ENCODE measurements around the gene CNOT11. TPM values are rescaled to one million over a fixed set of nuclear protein-coding genes. Genes with fewer than 3 reads are reported as not detected.

Gene CNOT11
- 10 to 100 TPM; 56.7 to 59.7 TPM for total RNA-seq

DNA sequence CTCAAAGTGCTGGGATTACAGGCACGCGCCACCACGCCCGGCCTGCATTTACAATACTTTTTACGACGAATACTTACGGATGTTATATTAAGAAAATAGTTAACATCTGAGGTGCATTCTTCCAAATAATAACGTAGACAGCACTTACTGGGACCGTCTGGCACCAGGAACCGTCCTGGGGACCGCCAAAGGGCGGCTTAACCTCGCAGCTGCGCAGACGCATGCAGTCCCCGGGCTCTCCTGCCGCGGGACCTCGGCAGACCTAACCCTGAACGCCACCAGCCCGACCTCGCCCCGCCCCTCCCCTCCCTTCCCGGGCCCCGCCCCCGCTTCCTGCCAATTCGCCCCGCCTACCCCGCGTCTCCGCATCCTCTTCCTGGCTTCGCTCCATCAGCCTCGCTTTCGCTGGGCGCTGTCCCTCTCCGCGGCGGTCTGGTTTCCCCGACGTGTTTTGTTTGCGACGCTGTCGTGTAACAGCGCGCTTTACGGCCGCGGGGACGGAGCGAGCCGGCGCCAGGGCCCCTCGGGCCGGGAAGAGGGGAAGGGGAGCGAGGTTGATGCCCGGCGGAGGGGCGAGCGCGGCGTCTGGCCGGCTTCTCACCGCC lies at the start of gene CNOT11:
TSS of gene CNOT11 (plus strand) at position 479 of the 605 bp plus-strand sequence. CDS start at position 558, 79 bp downstream.
- intact Hi-C loops (cut with micrococcal nuclease): loop anchor here (5.0 kb wide), 1 partner anchor 55 kb away; the partner anchor contains the start of gene RNF149
- Mint-ChIP-seq H3K4me1 (ENCODE audit: low read depth) (peaks cover 40% of the 10 kb centered on the region), H3K4me3 (peak within 1 kb of the TSS; percentile 88), H3K36me3 (ENCODE audit: low read depth) (peaks cover 23% of the 10 kb centered on the region), H3K27ac (peak within 1 kb of the TSS; percentile 91), H3K27me3 (no peaks in the 10 kb centered on the region), H3K9me3 (no peaks in the 10 kb centered on the region)
- ATAC-seq (peak; percentile 89), DNase-seq (peak; percentile 99)
- ChIA-PET CTCF (interaction anchor here (0.6 to 4.1 kb wide), 18 partner anchors 9 to 657 kb away, joined by 3 to 23 read pairs (median 4); partner anchors contain the start of genes RNF149 and TBC1D8), POLR2A (interaction anchor here (0.6 to 4.8 kb wide), 8 partner anchors 10 to 249 kb away, joined by 3 to 25 read pairs (median 12); partner anchors contain the start of gene RPL31)
- TF ChIP-seq CTCF (IDR thresholded peaks at IDR 0.05): no peak

- Mint-ChIP-seq H3K4me1 (ENCODE audit: low read depth) (no peaks in the 10 kb centered on the region), H3K4me3 (no peak overlapping the region), H3K36me3 (ENCODE audit: low read depth) (no peaks in the 10 kb centered on the region), H3K9me3 (no peaks in the 10 kb centered on the region), H3K27ac (peak overlapping the region; percentile 34), H3K27me3 (no peaks in the 10 kb centered on the region)
- no peak for DNase-seq
- peak; percentile 46 for ATAC-seq
- TF ChIP-seq CTCF (IDR thresholded peaks at IDR 0.05): no peak
- ChIA-PET POLR2A (interaction anchor here (1.1 kb wide), 1 partner anchor 9 kb away, joined by 3 read pairs; no protein-coding TSS in a partner anchor), CTCF (interaction anchor here (0.7 to 7.9 kb wide), 34 partner anchors 8 to 322 kb away, joined by 3 to 80 read pairs (median 5); partner anchors contain the start of genes RPL31 and TBC1D8)
- intact Hi-C loops (cut with micrococcal nuclease): loop anchor here (5.0 to 10.0 kb wide), 2 partner anchors 170 to 192 kb away; no protein-coding TSS in a partner anchor
These were observed 48.1 kb upstream of the CNOT11 start for GRCh38 chr2:101204400-101205115.

DNA sequence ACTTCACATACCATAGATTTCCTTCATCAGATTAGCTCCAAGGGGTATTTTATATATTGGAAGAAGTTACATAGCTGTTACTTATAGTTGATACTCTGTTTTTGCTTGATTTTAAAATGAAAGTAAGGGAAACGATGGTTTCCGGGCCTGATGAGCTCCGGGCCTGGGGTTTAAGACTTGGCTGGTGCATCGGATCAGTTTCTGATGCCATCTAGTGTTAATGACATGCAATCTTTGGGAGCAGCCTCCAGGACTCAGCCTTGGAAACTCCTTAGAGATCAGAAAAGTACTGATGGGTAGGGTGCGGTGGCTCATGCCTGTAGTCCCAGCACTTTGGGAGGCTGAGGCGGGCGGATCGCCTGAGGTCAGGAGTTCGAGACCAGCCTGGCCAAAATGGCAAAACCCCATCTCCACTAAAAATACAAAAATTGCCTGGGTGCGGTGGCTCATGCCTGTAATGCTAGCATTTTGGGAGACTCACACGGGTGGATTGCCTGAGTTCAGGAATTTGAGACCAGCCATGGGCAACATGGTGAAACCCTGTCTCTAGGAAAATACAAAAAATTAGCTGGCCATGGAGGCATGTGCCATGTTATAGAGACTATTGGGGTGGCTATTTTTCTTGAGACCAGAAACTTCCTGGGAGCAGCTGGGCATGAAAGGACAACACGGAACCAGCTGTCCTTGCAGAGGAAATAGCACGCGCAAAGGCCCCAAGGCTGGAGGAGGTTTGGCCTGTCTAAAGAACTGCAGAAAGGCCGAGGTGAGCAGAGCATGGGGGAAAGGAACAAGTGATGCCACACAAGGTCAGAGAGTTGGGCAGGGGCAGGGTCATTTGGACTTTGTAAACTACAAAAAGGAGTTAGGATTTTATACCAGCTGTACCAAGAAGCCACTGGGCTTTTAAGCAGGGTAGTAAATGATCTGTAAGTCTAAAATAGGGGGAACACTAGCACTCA lies 46.9 kb upstream of the CNOT11 start:
- Mint-ChIP-seq H3K4me1 (ENCODE audit: low read depth) (no peaks in the 10 kb centered on the region), H3K36me3 (ENCODE audit: low read depth) (no peaks in the 10 kb centered on the region), H3K4me3 (peak overlapping the region; percentile 51), H3K27me3 (no peaks in the 10 kb centered on the region), H3K9me3 (no peaks in the 10 kb centered on the region), H3K27ac (peak overlapping the region; percentile 55)
- DNase-seq (peak; percentile 74), ATAC-seq (peak; percentile 98)
- intact Hi-C loops (cut with micrococcal nuclease): loop anchor here (5.0 to 10.0 kb wide), 2 partner anchors 171 to 193 kb away; no protein-coding TSS in a partner anchor
- CTCF ChIA-PET: interaction anchor here (0.6 to 7.9 kb wide), 46 partner anchors 9 to 599 kb away, joined by 3 to 80 read pairs (median 4); partner anchors contain the start of genes CNOT11, RPL31 and TBC1D8
- POLR2A ChIA-PET: interaction anchor here (0.6 to 1.1 kb wide), 2 partner anchors 10 to 97 kb away, joined by 3 read pairs; no protein-coding TSS in a partner anchor
- peak; percentile 45 for TF ChIP-seq CTCF (IDR thresholded peaks at IDR 0.05)

GRCh38 chr2:101208830-101209229 lies 43.9 kb upstream of the CNOT11 start:
- POLR2A ChIA-PET: no interaction called here
- H3K9me3 Mint-ChIP-seq: no peaks in the 10 kb centered on the region
- no peak for DNase-seq
- no peaks in the 10 kb centered on the region for H3K36me3 Mint-ChIP-seq (ENCODE audit: low read depth)
- intact Hi-C loops (cut with micrococcal nuclease): loop anchor here (5.0 to 10.0 kb wide), 2 partner anchors 174 to 197 kb away; no protein-coding TSS in a partner anchor
- TF ChIP-seq CTCF (IDR thresholded peaks at IDR 0.05): no peak
- no peak for ATAC-seq
- H3K27me3 Mint-ChIP-seq: no peaks in the 10 kb centered on the region
- no peaks in the 10 kb centered on the region for H3K4me1 Mint-ChIP-seq (ENCODE audit: low read depth)
- H3K4me3 Mint-ChIP-seq: no peak overlapping the region
- H3K27ac Mint-ChIP-seq: no peak overlapping the region
- CTCF ChIA-PET: interaction anchor here (1.5 kb wide), 1 partner anchor 20 kb away, joined by 3 read pairs; no protein-coding TSS in a partner anchor
